Neural cell (in vitro differentiated cells): ENCODE measurements around the gene CCDC63.

ENCODE experiments used
- CTCF ChIP-seq: fragments of 450-650 bp; IDR thresholded peaks from 2 replicates; pipeline ENCODE4 v1.5.1; 2014; ENCODE audit warnings: antibody characterized with exemption, mild to moderate bottlenecking, moderate library complexity; ENCODE audit not compliant: poor library complexity, severe bottlenecking
- EP300 ChIP-seq: fragments of 450-650 bp; conservative IDR thresholded peaks from 2 replicates; pipeline ENCODE4 v1.6.1; 2014; ENCODE audit warnings: antibody characterized with exemption, mild to moderate bottlenecking, moderate library complexity; ENCODE audit not compliant: poor library complexity, severe bottlenecking
- EZH2 ChIP-seq: fragments of 200-600, 300-800 bp; shearing (Covaris generic), sonication (generic); IDR thresholded peaks from 2 replicates; pipeline ENCODE4 v1.6.1; 2014; ENCODE audit warnings: antibody characterized with exemption, low read length, borderline replicate concordance, mild to moderate bottlenecking; ENCODE audit not compliant: insufficient read depth, poor library complexity, severe bottlenecking
- MXI1 ChIP-seq: fragments of 450-650 bp; conservative IDR thresholded peaks from 2 replicates; pipeline ENCODE4 v1.6.1; 2014; ENCODE audit warnings: antibody characterized with exemption, mild to moderate bottlenecking; ENCODE audit not compliant: poor library complexity, severe bottlenecking
- POLR2AphosphoS5 ChIP-seq: IDR thresholded peaks from 2 replicates; pipeline ENCODE4 v1.6.1; 2012

- no peak for TF ChIP-seq POLR2AphosphoS5
- no peak for TF ChIP-seq CTCF
- no peak for TF ChIP-seq MXI1
- TF ChIP-seq EZH2 = no peak
- no peak for TF ChIP-seq EP300
Measured at GRCh38 chr12:110813285-110813684, 33.5 kb upstream of the CCDC63 start.
